H9 (cell line): ENCODE data around the gene RAP1GAP2. TPM values are rescaled to one million over a fixed set of nuclear protein-coding genes. Genes with fewer than 3 reads are reported as not detected.
A peak's percentile ranks its signal among the peaks of the same experiment; 100 is the strongest.

Experiments
- DNase-seq: peaks from one replicate; pipeline ENCODE4 v3.0.0-alpha.2; 2017
- H2AFZ ChIP-seq: one replicate; pipeline ENCODE4 v1.6.1; 2013; ENCODE audit warnings: mild to moderate bottlenecking, low read length, control low read depth, moderate library complexity
- H2AK5ac ChIP-seq: 2 replicates; pipeline ENCODE4 v1.6.1; 2013; ENCODE audit warnings: low read length, control low read depth, mixed read lengths; ENCODE audit not compliant: insufficient read length
- H2BK120ac ChIP-seq: one replicate; pipeline ENCODE4 v1.6.1; 2013; ENCODE audit warnings: low read depth, mild to moderate bottlenecking, low read length, control low read depth, inconsistent platforms; ENCODE audit not compliant: poor library complexity, severe bottlenecking
- H2BK12ac ChIP-seq: 2 replicates; pipeline ENCODE4 v1.6.1; 2013; ENCODE audit warnings: low read length, control low read depth, mixed read lengths, low read depth; ENCODE audit not compliant: insufficient read length
- H2BK15ac ChIP-seq: 2 replicates; pipeline ENCODE4 v1.6.1; 2013; ENCODE audit warnings: low read depth, low read length, control low read depth
- H2BK20ac ChIP-seq: one replicate; pipeline ENCODE4 v1.6.1; 2013; ENCODE audit warnings: low read depth, mild to moderate bottlenecking, low read length, control low read depth, inconsistent platforms; ENCODE audit not compliant: poor library complexity, severe bottlenecking
- H2BK5ac ChIP-seq: 2 replicates; pipeline ENCODE4 v1.6.1; 2013; ENCODE audit warnings: low read length, control low read depth, mixed read lengths; ENCODE audit not compliant: insufficient read length
- H3K14ac ChIP-seq: 2 replicates; pipeline ENCODE4 v1.6.1; 2013; ENCODE audit warnings: low read length, control low read depth; ENCODE audit not compliant: insufficient read depth
- H3K18ac ChIP-seq: 2 replicates; pipeline ENCODE4 v1.6.1; 2013; ENCODE audit warnings: low read depth, mild to moderate bottlenecking, mixed read lengths, low read length, control low read depth; ENCODE audit not compliant: insufficient read length
- H3K23ac ChIP-seq: 2 replicates; pipeline ENCODE4 v1.6.1; 2013; ENCODE audit warnings: low read length, control low read depth, mixed read lengths, low read depth; ENCODE audit not compliant: insufficient read length
- H3K23me2 ChIP-seq: 2 replicates; pipeline ENCODE4 v1.6.1; 2013; ENCODE audit warnings: low read depth, mild to moderate bottlenecking, mixed read lengths, low read length, control low read depth; ENCODE audit not compliant: insufficient read length, poor library complexity, severe bottlenecking
- H3K27ac ChIP-seq: 2 replicates; pipeline ENCODE4 v1.5.1; 2013; ENCODE audit warnings: low read length, control low read depth, mixed read lengths, low read depth; ENCODE audit not compliant: insufficient read length
- H3K27me3 ChIP-seq: 2 replicates; pipeline ENCODE4 v1.6.1; 2013; ENCODE audit warnings: low read length, control low read depth, inconsistent platforms; ENCODE audit not compliant: insufficient read depth
- H3K4ac ChIP-seq: 2 replicates; pipeline ENCODE4 v1.6.1; 2013; ENCODE audit warnings: low read depth, mild to moderate bottlenecking, control low read depth, inconsistent platforms, low read length, moderate library complexity
- H3K4me1 ChIP-seq: 2 replicates; pipeline ENCODE4 v1.6.1; 2013; ENCODE audit warnings: low read length, control low read depth, inconsistent platforms; ENCODE audit not compliant: insufficient read depth
- H3K4me2 ChIP-seq: 2 replicates; pipeline ENCODE4 v1.6.1; 2013; ENCODE audit warnings: low read length, control low read depth, mixed read lengths; ENCODE audit not compliant: insufficient read length, insufficient read depth
- H3K56ac ChIP-seq: 2 replicates; pipeline ENCODE4 v1.6.1; 2013; ENCODE audit warnings: low read depth, mild to moderate bottlenecking, mixed read lengths, low read length, control low read depth; ENCODE audit not compliant: insufficient read length
- H3K79me1 ChIP-seq: 2 replicates; pipeline ENCODE4 v1.6.1; 2013; ENCODE audit warnings: low read depth, mild to moderate bottlenecking, moderate library complexity, low read length, control low read depth, inconsistent platforms; ENCODE audit not compliant: insufficient read depth, poor library complexity, severe bottlenecking
- H3K79me2 ChIP-seq: 2 replicates; pipeline ENCODE4 v1.6.1; 2013; ENCODE audit warnings: low read length, control low read depth, inconsistent platforms; ENCODE audit not compliant: insufficient read depth
- H3K9ac ChIP-seq: 2 replicates; pipeline ENCODE4 v1.6.1; 2013; ENCODE audit warnings: low read length, control low read depth, mixed read lengths; ENCODE audit not compliant: insufficient read length; ENCODE audit errors: extremely low read depth
- H3K9me3 ChIP-seq: one replicate; pipeline ENCODE4 v1.6.1; 2013; ENCODE audit warnings: low read depth, low read length, inconsistent platforms; ENCODE audit not compliant: control insufficient read depth
- H3T11ph ChIP-seq: one replicate; pipeline ENCODE4 v1.6.1; 2013; ENCODE audit warnings: mild to moderate bottlenecking, low read length, control low read depth, inconsistent platforms
- H4K20me1 ChIP-seq: one replicate; pipeline ENCODE4 v1.6.1; 2013; ENCODE audit not compliant: control insufficient read depth, insufficient read length, insufficient read depth
- H4K5ac ChIP-seq: 2 replicates; pipeline ENCODE4 v1.6.1; 2013; ENCODE audit warnings: low read depth, mild to moderate bottlenecking, mixed read lengths, low read length, control low read depth; ENCODE audit not compliant: insufficient read length
- H4K8ac ChIP-seq: replicated peaks from 2 replicates; pipeline ENCODE4 v1.6.1; 2013; ENCODE audit warnings: low read length, control low read depth, mixed read lengths, low read depth; ENCODE audit not compliant: insufficient read length
- H4K91ac ChIP-seq: 2 replicates; pipeline ENCODE4 v1.6.1; 2013; ENCODE audit warnings: low read depth, mild to moderate bottlenecking, moderate library complexity, mixed read lengths, low read length, control low read depth; ENCODE audit not compliant: insufficient read length
- H3K27ac Mint-ChIP-seq, 3 experiments: 2 replicates in 2 of 3; 3 replicates in 1 of 3; pipeline ENCODE4 v1.8.0; 2020 to 2021; ENCODE audit warnings: mixed read lengths in 3 of 3, mild to moderate bottlenecking in 1 of 3, moderate library complexity in 1 of 3
- H3K27me3 Mint-ChIP-seq: 2 replicates; pipeline ENCODE4 v1.8.0; 2021; ENCODE audit warnings: low read depth, mild to moderate bottlenecking, moderate library complexity, mixed read lengths
- H3K36me3 Mint-ChIP-seq, 3 experiments: 2 replicates in 2 of 3; 3 replicates in 1 of 3; pipeline ENCODE4 v1.8.0; 2020 to 2021; ENCODE audit warnings: low read depth in 3 of 3, mixed read lengths in 3 of 3; ENCODE audit not compliant: insufficient read depth in 1 of 3
- H3K4me1 Mint-ChIP-seq, 2 experiments: 2 replicates each; pipeline ENCODE4 v1.8.0; 2020; ENCODE audit warnings: mixed read lengths in 2 of 2
- H3K4me3 Mint-ChIP-seq, 2 experiments: 2 replicates in 1 of 2; 3 replicates in 1 of 2; pipeline ENCODE4 v1.8.0; 2020 to 2021; ENCODE audit warnings: mild to moderate bottlenecking in 2 of 2, mixed read lengths in 2 of 2, moderate library complexity in 1 of 2
- H3K9me3 Mint-ChIP-seq, 2 experiments: 2 replicates in 1 of 2; 3 replicates in 1 of 2; pipeline ENCODE4 v1.8.0; 2020; ENCODE audit warnings: mild to moderate bottlenecking in 2 of 2, mixed read lengths in 2 of 2, moderate library complexity in 1 of 2
- CTCF ChIP-seq: fragments of 200-600 bp; sonication (generic); conservative IDR thresholded peaks from 3 replicates; pipeline ENCODE4 v1.8.0; 2021; ENCODE audit warnings: antibody characterized with exemption, mild to moderate bottlenecking
- WGBS: extraction: QIAGEN DNeasy Blood & Tissue Kit; methylation state at CpG from one replicate; pipeline ENCODE4 v1.1.7; 2013; ENCODE audit warnings: missing lambda C conversion rate, low lambda C conversion rate, mixed read lengths; ENCODE audit not compliant: insufficient read length; ENCODE audit errors: extremely low coverage; 5-methylcytosine and 5-hydroxymethylcytosine counted together
- total RNA-seq: library from RNA; stranded (reverse); gene quantifications from 2 replicates; pipeline ENCODE4 v1.2.1, GENCODE V29; 2021

The RAP1GAP2 gene
- total RNA-seq, 1 experiment from 2014 or later: 33.8 TPM

- Histone ChIP-seq H3K9ac (no peak overlapping the region), H4K8ac (no peak overlapping the region), H2AK5ac (no peak overlapping the region), H3K23ac (no peak overlapping the region), H4K5ac (no peak overlapping the region), H3K9me3 (no peaks in the 10 kb centered on the region), H3K18ac (no peak overlapping the region), H3K4me2 (no peak overlapping the region), H3K79me1 (no peaks in the 10 kb centered on the region), H2BK20ac (no peak overlapping the region), H4K20me1 (peaks cover 3% of the 10 kb centered on the region), H3K4ac (no peak overlapping the region), H2BK5ac (no peak overlapping the region), H3K79me2 (no peaks in the 10 kb centered on the region), H3K56ac (no peak overlapping the region), H3T11ph (no peak overlapping the region), H2BK120ac (no peak overlapping the region), H2BK12ac (no peak overlapping the region), H3K4me1 (no peaks in the 10 kb centered on the region), H2AFZ (no peak overlapping the region), H3K27me3 (no peaks in the 10 kb centered on the region), H4K91ac (no peak overlapping the region), H2BK15ac (no peak overlapping the region), H3K14ac (no peak overlapping the region; the same call in 1 of the 2 replicates), H3K27ac (no peak overlapping the region), H3K23me2 (no peaks in the 10 kb centered on the region)
- WGBS: no CpG with 5 or more reads among the region's 10 CpGs
- no peaks in the 10 kb centered on the region for H3K27me3 Mint-ChIP-seq
- no peak for DNase-seq
- H3K4me3 Mint-ChIP-seq: no peak overlapping the region
- H3K36me3 Mint-ChIP-seq: peaks cover 0 to 15% (median 2%) of the 10 kb centered on the region in 3 experiments; a peak in 4 of 7 replicates
- peaks cover 15 to 18% of the 10 kb centered on the region in 2 experiments for H3K4me1 Mint-ChIP-seq
- H3K9me3 Mint-ChIP-seq: no peaks in the 10 kb centered on the region
- peak overlapping the region in 2 of 3 experiments; percentile 85 to 96; a peak in 4 of 7 replicates for H3K27ac Mint-ChIP-seq
- no peak; the same call in 2 of the 3 replicates for TF ChIP-seq CTCF
Observed at GRCh38 chr17:2937331-2938003, 141.2 kb downstream of the RAP1GAP2 start.
